Duodenal mucosa (tissue), 2 donors: Measurements from ENCODE around the gene WDR33.

Source experiments
- H3K27ac ChIP-seq: one replicate; pipeline ENCODE4 v1.7.0; 2013; ENCODE audit warnings: low read depth, low read length
- H3K27me3 ChIP-seq, 2 donors: one replicate each; pipeline ENCODE4 v1.7.0; 2013; ENCODE audit warnings: low read length in 2 of 2, control low read depth in 1 of 2; ENCODE audit not compliant: insufficient read depth in 2 of 2, control insufficient read depth in 1 of 2
- H3K36me3 ChIP-seq, 2 donors: one replicate each; pipeline ENCODE4 v1.7.0; 2013; ENCODE audit warnings: low read length in 2 of 2, control low read depth in 1 of 2; ENCODE audit not compliant: insufficient read depth in 2 of 2, control insufficient read depth in 1 of 2
- H3K4me1 ChIP-seq, 2 donors: one replicate each; pipeline ENCODE4 v1.7.0; 2013; ENCODE audit warnings: low read length in 2 of 2, control low read depth in 1 of 2; ENCODE audit not compliant: insufficient read depth in 2 of 2, control insufficient read depth in 1 of 2
- H3K4me3 ChIP-seq, 2 donors: one replicate each; pipeline ENCODE4 v1.7.0; 2013; ENCODE audit warnings: low read length in 2 of 2, low read depth in 1 of 2
- H3K9ac ChIP-seq, 2 donors: one replicate each; pipeline ENCODE4 v1.7.0; 2013; ENCODE audit warnings: low read length in 2 of 2, low read depth in 1 of 2
- H3K9me3 ChIP-seq, 2 donors: one replicate each; pipeline ENCODE4 v1.7.0; 2013; ENCODE audit warnings: low read length in 2 of 2, control low read depth in 1 of 2; ENCODE audit not compliant: control insufficient read depth in 1 of 2

WDR33 gene

DNA sequence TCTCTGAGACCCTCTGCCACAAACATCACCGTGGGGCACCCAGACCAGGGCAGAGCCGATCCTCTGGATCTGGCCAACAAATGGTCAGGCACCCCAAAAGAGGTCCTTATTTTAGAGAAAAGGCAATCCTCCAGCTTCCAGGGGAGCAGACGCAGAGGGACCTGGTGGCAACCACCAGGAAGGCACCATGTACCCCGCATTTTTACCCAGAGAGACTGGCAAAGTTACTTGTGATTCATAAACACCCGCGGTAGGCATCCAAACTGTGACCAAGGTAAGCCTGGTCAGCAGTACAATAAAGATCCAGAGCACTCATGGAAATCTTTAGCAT lies 146.1 kb downstream of the WDR33 start:
- peaks cover 0 to 2% of the 10 kb centered on the region in 2 donors for H3K4me1 ChIP-seq
- H3K36me3 ChIP-seq, result no peaks in the 10 kb centered on the region
- no peak overlapping the region for H3K9ac ChIP-seq
- H3K9me3 ChIP-seq, result no peaks in the 10 kb centered on the region
- H3K27me3 ChIP-seq, result peaks cover 15 to 29% of the 10 kb centered on the region in 2 donors
- peak overlapping the region in 1 of 2 donors; percentile 32 for H3K4me3 ChIP-seq
- peak overlapping the region; percentile 25 for H3K27ac ChIP-seq

DNA sequence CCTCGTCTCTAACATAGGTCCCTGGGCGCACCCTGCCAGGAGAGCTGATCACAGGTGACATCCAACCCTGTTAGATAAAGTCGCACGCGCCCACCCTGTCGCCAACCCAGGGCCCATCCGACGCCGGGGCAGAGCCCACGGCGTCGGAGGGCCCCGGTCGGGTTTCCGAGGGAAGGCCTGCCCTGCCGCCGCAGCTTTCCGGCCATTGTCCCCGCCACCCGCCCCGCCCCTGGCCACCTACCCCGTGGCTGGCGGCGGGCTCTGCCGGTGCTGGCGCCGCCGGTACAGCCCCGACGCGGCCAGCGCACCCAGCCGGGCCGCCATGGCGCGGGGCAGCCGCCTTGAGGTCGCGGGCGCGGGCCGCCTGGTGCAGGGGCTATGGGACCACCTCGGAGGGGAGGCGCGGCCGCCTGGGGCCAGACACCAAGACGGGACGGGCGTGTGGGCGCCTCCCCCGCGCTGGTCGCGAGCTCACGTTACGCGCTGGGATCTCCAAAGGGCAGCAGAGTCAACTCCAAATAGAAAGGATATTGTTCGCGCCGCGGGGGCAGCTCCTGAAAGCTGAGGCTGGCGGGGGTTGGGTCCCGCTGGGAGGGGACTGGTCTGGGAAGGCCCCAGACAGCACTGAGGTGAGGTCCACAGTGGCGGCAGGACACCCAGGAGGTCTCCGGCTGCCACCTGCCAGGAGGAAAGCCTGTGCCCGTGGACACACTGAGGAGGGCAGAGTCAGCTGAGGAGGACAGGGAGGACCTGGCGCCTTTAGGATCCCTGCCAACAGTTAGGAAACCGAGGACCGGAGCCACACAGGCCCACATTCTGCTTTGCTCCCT lies 146.7 kb downstream of the WDR33 start:
- Histone ChIP-seq H3K4me3 (peak overlapping the region in 1 of 2 donors; percentile 32), H3K9me3 (no peaks in the 10 kb centered on the region), H3K36me3 (no peaks in the 10 kb centered on the region), H3K27ac (peak overlapping the region; percentile 25), H3K9ac (no peak overlapping the region), H3K4me1 (peaks cover 0 to 7% of the 10 kb centered on the region in 2 donors), H3K27me3 (peaks cover 15 to 29% of the 10 kb centered on the region in 2 donors)

DNA sequence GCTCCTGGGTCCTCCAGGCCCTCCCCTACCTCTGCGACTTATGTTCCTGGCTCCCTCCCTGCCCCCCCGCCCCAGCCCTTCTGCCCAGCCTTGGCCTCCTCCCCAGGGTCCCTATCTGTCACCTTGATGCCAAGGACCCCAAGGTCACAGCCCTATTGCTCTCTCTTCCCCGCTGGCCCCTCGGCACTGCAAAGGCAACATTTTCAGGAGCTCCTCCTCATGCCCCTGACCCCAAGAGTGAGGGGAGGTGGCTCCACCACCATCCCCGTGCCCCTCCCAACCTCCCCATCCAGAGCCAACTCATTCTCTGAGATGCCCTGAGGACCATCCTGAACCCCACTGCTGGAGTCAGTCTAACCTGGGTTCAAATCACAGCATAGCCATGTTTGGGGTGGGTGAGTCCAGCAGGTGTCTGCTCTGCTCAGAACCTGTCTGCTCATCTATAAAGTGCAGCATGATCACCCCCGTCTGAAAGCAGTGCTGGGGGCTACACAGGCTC lies 147.4 kb downstream of the WDR33 start:
- no peaks in the 10 kb centered on the region for H3K9me3 ChIP-seq
- H3K9ac ChIP-seq, result no peak overlapping the region
- peaks cover 0 to 13% of the 10 kb centered on the region in 2 donors for H3K4me1 ChIP-seq
- H3K27ac ChIP-seq, result no peak overlapping the region
- peaks cover 15 to 29% of the 10 kb centered on the region in 2 donors for H3K27me3 ChIP-seq
- no peaks in the 10 kb centered on the region for H3K36me3 ChIP-seq
- no peak overlapping the region for H3K4me3 ChIP-seq

DNA sequence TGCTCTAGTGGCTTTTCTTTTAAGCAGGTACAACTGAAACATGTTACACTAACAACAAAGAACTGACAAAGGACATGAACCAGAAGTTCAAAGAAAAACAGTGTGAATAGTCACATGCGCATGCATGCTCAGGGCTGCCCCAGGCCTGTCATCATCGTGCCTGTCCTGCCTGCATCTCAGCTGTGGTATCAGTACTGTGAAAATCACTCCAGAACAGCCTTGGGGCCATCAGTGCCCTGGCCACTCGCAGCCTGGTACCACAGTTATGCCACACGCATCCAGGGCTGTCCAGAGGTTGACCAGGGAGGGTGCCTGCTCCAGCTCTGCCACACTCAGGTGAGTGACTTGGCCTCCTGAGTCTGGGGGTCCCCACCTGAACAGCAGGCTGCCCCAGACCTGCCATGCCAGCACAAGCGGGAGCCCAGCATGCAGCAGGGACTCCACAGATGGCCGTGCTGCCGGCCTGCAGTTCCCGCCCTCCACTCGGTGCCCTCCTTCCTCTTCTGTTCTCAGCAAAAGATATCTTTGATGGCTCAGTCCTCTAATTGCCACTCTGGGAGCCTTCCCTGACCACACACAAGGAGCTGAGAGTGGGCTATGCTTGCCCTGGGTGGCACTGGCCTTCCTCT lies 147.9 kb downstream of the WDR33 start:
- H3K4me3 ChIP-seq, result no peak overlapping the region
- no peaks in the 10 kb centered on the region for H3K9me3 ChIP-seq
- H3K9ac ChIP-seq, result no peak overlapping the region
- peaks cover 0 to 14% of the 10 kb centered on the region in 2 donors for H3K4me1 ChIP-seq
- no peaks in the 10 kb centered on the region for H3K36me3 ChIP-seq
- peaks cover 15 to 29% of the 10 kb centered on the region in 2 donors for H3K27me3 ChIP-seq
- no peak overlapping the region for H3K27ac ChIP-seq

- Histone ChIP-seq H3K9ac (no peak overlapping the region), H3K36me3 (no peaks in the 10 kb centered on the region), H3K9me3 (no peaks in the 10 kb centered on the region), H3K27me3 (peaks cover 15 to 29% of the 10 kb centered on the region in 2 donors), H3K4me1 (peaks cover 0 to 14% of the 10 kb centered on the region in 2 donors), H3K27ac (no peak overlapping the region), H3K4me3 (no peak overlapping the region)
Observed at GRCh38 chr2:127661949-127662510, 148.9 kb downstream of the WDR33 start.

DNA sequence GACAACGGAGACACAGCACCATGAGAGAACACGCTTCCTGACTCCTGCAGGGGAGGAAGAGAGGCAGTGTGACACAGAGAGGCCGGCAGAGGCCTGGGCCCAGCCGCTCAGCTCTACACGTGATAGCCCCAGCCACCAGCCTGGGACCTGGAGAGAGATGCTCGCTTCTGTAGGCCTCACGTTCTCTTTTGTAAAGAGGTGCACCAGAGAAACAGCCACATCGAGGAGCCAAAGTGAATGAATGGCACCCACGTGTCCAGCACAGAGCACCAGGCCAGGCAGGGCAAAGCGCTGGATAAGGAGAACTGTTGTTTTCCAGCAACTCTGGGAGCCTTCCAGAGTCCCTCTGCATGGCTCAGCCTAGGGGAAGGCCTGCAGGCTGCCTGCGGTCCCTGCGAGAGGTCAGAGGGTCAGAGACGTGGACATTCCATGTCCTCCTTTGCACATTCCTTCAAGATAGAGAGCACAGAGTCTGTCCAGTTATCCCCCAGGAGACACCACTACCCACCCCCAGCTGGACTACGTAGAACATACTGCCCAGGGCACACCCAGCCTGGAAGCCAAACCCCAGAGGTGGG lies 149.8 kb downstream of the WDR33 start:
- no peak overlapping the region for H3K27ac ChIP-seq
- no peak overlapping the region for H3K4me3 ChIP-seq
- no peaks in the 10 kb centered on the region for H3K36me3 ChIP-seq
- peaks cover 15 to 29% of the 10 kb centered on the region in 2 donors for H3K27me3 ChIP-seq
- H3K4me1 ChIP-seq, result peaks cover 0 to 14% of the 10 kb centered on the region in 2 donors
- H3K9me3 ChIP-seq, result no peaks in the 10 kb centered on the region
- H3K9ac ChIP-seq, result no peak overlapping the region

DNA sequence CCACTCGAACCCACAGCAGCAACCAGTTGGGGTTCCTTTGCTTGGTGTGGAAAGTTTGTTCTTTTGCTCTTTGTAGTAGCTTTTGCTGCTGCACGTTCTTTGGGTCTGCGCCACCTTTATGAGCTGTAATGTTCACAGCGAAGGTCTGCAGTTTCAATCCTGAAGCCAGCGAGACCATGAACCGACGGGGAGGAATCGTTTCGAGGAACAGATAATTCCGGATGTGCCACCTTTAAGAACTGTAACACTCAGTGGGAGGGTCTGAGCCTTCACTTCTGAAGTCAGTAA lies 150.7 kb downstream of the WDR33 start:
- Histone ChIP-seq H3K4me3 (no peak overlapping the region), H3K9me3 (no peaks in the 10 kb centered on the region), H3K27me3 (peaks cover 15 to 22% of the 10 kb centered on the region in 2 donors), H3K27ac (no peak overlapping the region), H3K9ac (no peak overlapping the region), H3K4me1 (peaks cover 0 to 14% of the 10 kb centered on the region in 2 donors), H3K36me3 (no peaks in the 10 kb centered on the region)

DNA sequence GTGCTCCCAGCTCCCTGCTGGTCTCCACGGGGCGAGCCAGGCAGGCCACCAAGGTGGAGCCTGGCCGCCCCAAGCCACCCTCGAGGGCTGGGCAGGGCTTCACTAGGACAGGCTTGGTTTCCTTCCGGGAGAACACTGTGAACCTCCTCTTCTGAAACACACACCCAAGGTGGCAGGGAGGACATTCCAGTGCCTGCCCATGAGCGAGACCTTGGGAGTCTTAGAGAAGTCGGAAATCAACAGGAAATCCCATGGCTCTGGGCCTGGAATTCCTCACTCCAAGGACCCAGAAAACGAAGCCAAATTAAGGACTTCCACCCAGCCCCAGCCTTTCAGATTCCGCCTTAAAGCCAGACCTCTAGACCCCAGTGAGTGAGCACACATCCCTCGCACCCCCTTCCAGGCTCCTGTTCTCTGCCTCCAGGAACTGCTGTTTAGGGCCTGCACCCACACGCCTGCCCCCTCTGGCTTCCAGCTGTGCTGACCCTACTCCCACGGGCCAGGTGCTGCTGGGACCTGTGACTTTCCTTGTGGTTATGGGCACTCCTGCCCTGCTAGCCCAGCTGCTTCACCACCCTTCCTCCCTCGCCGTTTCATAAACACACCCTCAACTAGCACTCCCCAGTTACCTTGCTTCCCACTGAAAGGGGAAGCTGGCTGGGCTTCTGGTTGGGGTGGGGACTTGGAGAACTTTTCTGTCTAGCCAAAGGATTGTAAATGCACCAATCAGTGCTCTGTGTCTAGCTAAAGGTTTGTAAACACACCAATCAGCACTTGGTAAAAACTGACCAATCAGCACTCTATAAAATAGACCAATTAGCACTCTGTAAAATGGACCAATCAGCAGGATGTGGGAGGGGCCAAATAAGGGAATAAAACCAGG lies 151.3 kb downstream of the WDR33 start:
- H3K27ac ChIP-seq, result no peak overlapping the region
- no peak overlapping the region for H3K9ac ChIP-seq
- H3K27me3 ChIP-seq, result peaks cover 12 to 16% of the 10 kb centered on the region in 2 donors
- no peaks in the 10 kb centered on the region for H3K9me3 ChIP-seq
- H3K4me1 ChIP-seq, result peaks cover 0 to 14% of the 10 kb centered on the region in 2 donors
- no peaks in the 10 kb centered on the region for H3K36me3 ChIP-seq
- H3K4me3 ChIP-seq, result no peak overlapping the region

DNA sequence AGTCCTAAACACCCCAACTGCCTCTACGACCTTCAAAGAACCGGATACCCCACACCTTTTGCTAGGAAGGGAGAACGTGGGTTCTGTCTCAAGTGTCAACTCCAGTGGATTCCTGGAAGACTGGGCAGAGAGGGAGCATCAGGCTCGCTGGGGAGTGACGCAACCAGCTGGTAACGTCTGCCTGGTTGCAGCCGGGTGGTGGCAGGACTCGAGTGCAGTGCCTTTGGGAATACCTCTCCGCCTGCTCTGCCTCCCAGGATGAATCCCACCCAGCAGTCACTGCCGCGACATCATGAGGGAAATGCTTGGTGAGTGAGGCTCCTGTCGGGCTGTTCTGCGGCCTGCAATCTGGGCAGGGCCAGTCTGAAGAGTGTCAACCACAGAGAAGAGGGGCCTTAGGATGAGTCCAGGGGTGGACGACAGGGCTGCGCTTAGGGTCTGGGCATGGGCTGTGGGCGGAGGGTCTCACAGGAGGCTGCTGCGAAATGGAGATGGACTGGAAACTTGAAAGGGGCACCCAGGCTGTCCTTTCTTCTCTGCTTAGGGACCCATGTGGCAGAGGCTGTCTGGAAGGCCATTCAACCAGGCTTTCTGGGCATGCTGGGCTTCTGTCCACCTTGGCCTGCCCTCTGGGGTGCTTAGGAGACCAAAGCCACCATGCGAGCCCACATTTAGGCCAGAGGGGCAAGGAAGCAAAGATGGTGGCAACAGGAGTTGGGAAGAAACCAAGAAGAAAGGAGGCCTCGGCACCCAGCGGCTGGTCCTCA lies 152.1 kb downstream of the WDR33 start:
- Histone ChIP-seq H3K27me3 (peaks cover 9 to 11% of the 10 kb centered on the region in 2 donors), H3K9ac (no peak overlapping the region), H3K4me1 (peaks cover 0 to 14% of the 10 kb centered on the region in 2 donors), H3K4me3 (no peak overlapping the region), H3K36me3 (no peaks in the 10 kb centered on the region), H3K27ac (no peak overlapping the region), H3K9me3 (no peaks in the 10 kb centered on the region)
